HFFc6 (cell line): ENCODE measurements around the gene RETREG1. TPM values are rescaled to one million over a fixed set of nuclear protein-coding genes. Genes with fewer than 3 reads are reported as not detected.

Source experiments
- DNase-seq: peaks from one replicate; pipeline ENCODE4 v3.0.0-alpha.2; 2018
- H3K27ac Mint-ChIP-seq: 2 replicates; pipeline ENCODE4 v1.8.0; 2020; ENCODE audit warnings: mild to moderate bottlenecking, mixed read lengths
- H3K27me3 Mint-ChIP-seq: 2 replicates; pipeline ENCODE4 v1.8.0; 2021; ENCODE audit warnings: mild to moderate bottlenecking, moderate library complexity, mixed read lengths; ENCODE audit not compliant: insufficient read depth
- H3K36me3 Mint-ChIP-seq: 2 replicates; pipeline ENCODE4 v1.8.0; 2021; ENCODE audit warnings: low read depth, mixed read lengths
- H3K4me1 Mint-ChIP-seq: 2 replicates; pipeline ENCODE4 v1.8.0; 2020; ENCODE audit warnings: low read depth, mixed read lengths
- H3K4me3 Mint-ChIP-seq: 2 replicates; pipeline ENCODE4 v1.8.0; 2020; ENCODE audit warnings: mild to moderate bottlenecking, moderate library complexity, mixed read lengths
- H3K9me3 Mint-ChIP-seq: 2 replicates; pipeline ENCODE4 v1.8.0; 2020; ENCODE audit warnings: mild to moderate bottlenecking, mixed read lengths
- CTCF ChIP-seq: fragments of 200-600 bp; sonication (generic); IDR thresholded peaks from 2 replicates; pipeline ENCODE4 v1.5.0; 2021; ENCODE audit warnings: antibody characterized with exemption, mild to moderate bottlenecking
- total RNA-seq, 6 experiments: library from RNA; stranded (reverse); fragmentation: NEBNext Ultra II Directional; extraction: Animal tissue kit (Norgen Biotek cat#: 25700); gene quantifications; 2 replicates in 1 of 6; 3 replicates in 5 of 6; pipeline ENCODE4 v1.2.3, GENCODE V29; 2021

RETREG1 gene
- total RNA-seq, 6 experiments from 2014 or later: 0.09 to 0.14 TPM; not detected in 4

GRCh38 chr5:16644301-16644889 lies 27.6 kb upstream of the RETREG1 start:
- Mint-ChIP-seq H3K4me1 (no peaks in the 10 kb centered on the region), H3K4me3 (no peak overlapping the region), H3K27ac (no peak overlapping the region), H3K27me3 (peaks cover 43% of the 10 kb centered on the region), H3K36me3 (no peaks in the 10 kb centered on the region), H3K9me3 (no peaks in the 10 kb centered on the region)
- DNase-seq: no peak
- no peak for TF ChIP-seq CTCF

- TF ChIP-seq CTCF: no peak
- Mint-ChIP-seq H3K4me1 (no peaks in the 10 kb centered on the region), H3K27me3 (peaks cover 36% of the 10 kb centered on the region), H3K27ac (no peak overlapping the region), H3K4me3 (no peak overlapping the region), H3K9me3 (no peaks in the 10 kb centered on the region), H3K36me3 (no peaks in the 10 kb centered on the region)
- DNase-seq: no peak
These were observed 26.1 kb upstream of the RETREG1 start for GRCh38 chr5:16642867-16643266.

GRCh38 chr5:16639206-16639605 lies 22.4 kb upstream of the RETREG1 start:
- DNase-seq: no peak
- Mint-ChIP-seq H3K4me3 (no peak overlapping the region), H3K36me3 (no peaks in the 10 kb centered on the region), H3K27me3 (peaks cover 43% of the 10 kb centered on the region), H3K27ac (no peak overlapping the region), H3K4me1 (no peaks in the 10 kb centered on the region), H3K9me3 (no peaks in the 10 kb centered on the region)
- TF ChIP-seq CTCF: no peak

GRCh38 chr5:16628376-16628775 lies 11.6 kb upstream of the RETREG1 start:
- no peak overlapping the region for H3K4me3 Mint-ChIP-seq
- no peaks in the 10 kb centered on the region for H3K4me1 Mint-ChIP-seq
- no peak for DNase-seq
- no peak overlapping the region for H3K27ac Mint-ChIP-seq
- no peak for TF ChIP-seq CTCF
- no peaks in the 10 kb centered on the region for H3K9me3 Mint-ChIP-seq
- H3K36me3 Mint-ChIP-seq: no peaks in the 10 kb centered on the region
- H3K27me3 Mint-ChIP-seq: peaks cover 47% of the 10 kb centered on the region

- H3K36me3 Mint-ChIP-seq: no peaks in the 10 kb centered on the region
- no peaks in the 10 kb centered on the region for H3K9me3 Mint-ChIP-seq
- peaks cover 56% of the 10 kb centered on the region for H3K27me3 Mint-ChIP-seq
- TF ChIP-seq CTCF: no peak
- H3K4me3 Mint-ChIP-seq: no peak overlapping the region
- no peak for DNase-seq
- no peak overlapping the region for H3K27ac Mint-ChIP-seq
- no peaks in the 10 kb centered on the region for H3K4me1 Mint-ChIP-seq
These were observed 10.0 kb upstream of the RETREG1 start for GRCh38 chr5:16626696-16627264.
